Suppressor macrophage treated with lipopolysaccharide for 4 hours (primary cell): ENCODE results near the gene GRK5.
"Not testable (repeated sequence)": the region's sequence is repeated elsewhere in the genome, so short reads cannot be mapped to it uniquely, and the experiment has no call there.

Experiments
- DNase-seq: peaks from one replicate; pipeline ENCODE4 v3.0.0-alpha.2; 2020

GRK5 gene

GRCh38 chr10:119425102-119425880 lies 217.9 kb downstream of the GRK5 start:
- no peak for DNase-seq

GRCh38 chr10:119425881-119426170 lies 218.5 kb downstream of the GRK5 start:
- no peak for DNase-seq

- DNase-seq: no peak
These were observed 219.3 kb downstream of the GRK5 start for GRCh38 chr10:119426699-119427098.

GRCh38 chr10:119427263-119427864 lies 220.0 kb downstream of the GRK5 start:
- DNase-seq: no peak

- no peak for DNase-seq
These were observed 221.4 kb downstream of the GRK5 start for GRCh38 chr10:119428789-119429188.

GRCh38 chr10:119429771-119430170 lies 222.4 kb downstream of the GRK5 start:
- no peak for DNase-seq

GRCh38 chr10:119431034-119431772 lies 223.8 kb downstream of the GRK5 start:
- no peak for DNase-seq

GRCh38 chr10:119431773-119432135 lies 224.4 kb downstream of the GRK5 start:
- no peak for DNase-seq

GRCh38 chr10:119434942-119435341 lies 227.6 kb downstream of the GRK5 start:
- not testable (repeated sequence) for DNase-seq

GRCh38 chr10:119438717-119439116 lies 231.3 kb downstream of the GRK5 start:
- DNase-seq: no peak

- no peak for DNase-seq
These were observed 232.6 kb downstream of the GRK5 start for GRCh38 chr10:119439922-119440321.

- DNase-seq: no peak
These were observed 233.9 kb downstream of the GRK5 start for GRCh38 chr10:119441151-119441821.

- DNase-seq: no peak
These were observed 234.8 kb downstream of the GRK5 start for GRCh38 chr10:119441921-119442757.

- no peak for DNase-seq
These were observed 235.3 kb downstream of the GRK5 start for GRCh38 chr10:119442758-119443060.

- DNase-seq: no peak
These were observed 236.1 kb downstream of the GRK5 start for GRCh38 chr10:119443441-119443840.

GRCh38 chr10:119443970-119444660 lies 236.7 kb downstream of the GRK5 start:
- DNase-seq: no peak

- no peak for DNase-seq
These were observed 237.5 kb downstream of the GRK5 start for GRCh38 chr10:119444866-119445265.

GRCh38 chr10:119445311-119445934 lies 238.1 kb downstream of the GRK5 start:
- peak; percentile 89 for DNase-seq

- DNase-seq: no peak
These were observed 238.6 kb downstream of the GRK5 start for GRCh38 chr10:119445935-119446317.

- no peak for DNase-seq
These were observed 239.3 kb downstream of the GRK5 start for GRCh38 chr10:119446441-119447277.

GRCh38 chr10:119447421-119447820 lies 240.1 kb downstream of the GRK5 start:
- no peak for DNase-seq
